OCI-LY7 (cell line): ENCODE results near the gene STRBP.

ENCODE experiments used
- CTCF ChIP-seq: fragments of 200-600 bp; sonication (generic); conservative IDR thresholded peaks from 2 replicates; pipeline ENCODE4 v1.5.1; 2014; ENCODE audit warnings: mild to moderate bottlenecking, antibody characterized with exemption, low read length, moderate library complexity, mixed read lengths
- EZH2phosphoT487 ChIP-seq: fragments of 200-600 bp; sonication (generic); IDR thresholded peaks from 2 replicates; pipeline ENCODE4 v1.6.1; 2018; ENCODE audit warnings: low read depth, borderline replicate concordance, mild to moderate bottlenecking, mixed run types, antibody characterized with exemption, low read length, moderate library complexity, mixed read lengths

GRCh38 chr9:123216251-123216797 is 52.1 kb downstream of the STRBP start:
- TF ChIP-seq CTCF (no peak), EZH2phosphoT487 (no peak)
